Suppressor macrophage treated with lipopolysaccharide for 1 hour (primary cell): Measurements from ENCODE around the gene SLC12A5.
"Not testable (repeated sequence)": the region's sequence is repeated elsewhere in the genome, so short reads cannot be mapped to it uniquely, and the experiment has no call there.

ENCODE experiments used
- DNase-seq, 3 donors: peaks; one replicate each; pipeline ENCODE4 v3.0.0-alpha.2; 2020 to 2022

Gene SLC12A5

DNA sequence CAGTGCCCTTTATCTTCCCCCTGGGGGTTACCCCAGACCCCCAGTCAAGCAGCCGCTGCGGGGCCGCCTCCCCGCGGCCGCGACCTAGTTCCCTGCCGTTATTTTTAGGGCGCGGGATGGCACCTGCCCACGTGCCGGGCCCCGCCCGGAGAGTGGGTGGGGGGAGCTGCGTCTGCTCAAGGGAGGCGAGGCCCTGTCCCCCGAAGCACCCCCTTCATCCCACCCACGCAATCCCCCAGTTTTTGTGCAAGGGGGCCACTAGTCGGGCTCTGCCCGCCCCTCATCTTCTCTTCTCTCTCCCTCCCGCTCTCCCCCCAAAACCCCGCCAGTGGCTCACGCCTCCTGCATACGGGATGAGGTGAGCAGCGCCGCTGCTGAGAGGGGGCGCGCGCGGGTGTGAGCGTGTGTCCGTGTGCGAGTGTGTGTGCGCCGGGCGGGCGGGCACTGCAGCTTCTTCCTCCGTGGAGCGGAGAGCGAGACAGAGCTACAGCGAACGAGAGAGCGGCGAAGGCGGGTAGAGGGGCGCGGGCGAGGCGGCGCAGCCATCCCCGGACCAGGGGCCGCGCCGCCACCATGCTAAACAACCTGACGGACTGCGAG lies at the start of gene SLC12A5:
TSS of gene SLC12A5 (plus strand) at position 444 of the 600 bp plus-strand sequence. CDS start at position 574, 130 bp downstream.
- DNase-seq, result no peak

DNA sequence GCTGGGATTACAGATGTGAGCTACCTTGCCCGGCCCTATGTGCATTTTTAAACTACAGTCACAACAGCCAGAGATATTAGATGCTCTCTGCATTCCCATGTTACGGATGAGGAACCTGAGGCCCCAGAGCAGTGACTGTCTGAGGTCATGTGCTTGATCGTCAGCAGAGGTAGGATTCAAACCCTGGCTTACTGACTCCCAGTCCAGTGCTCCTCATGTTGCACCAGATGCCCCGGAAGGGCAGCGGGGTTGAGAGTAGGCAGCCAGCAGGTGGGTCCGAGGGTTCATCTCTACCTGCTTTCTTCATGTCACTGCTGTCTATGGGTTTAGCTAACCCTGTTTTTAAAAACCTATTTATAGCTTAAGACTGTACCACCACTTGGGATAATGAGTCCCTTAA lies 47.8 kb upstream of the SLC12A5 start:
- no peak for DNase-seq

DNA sequence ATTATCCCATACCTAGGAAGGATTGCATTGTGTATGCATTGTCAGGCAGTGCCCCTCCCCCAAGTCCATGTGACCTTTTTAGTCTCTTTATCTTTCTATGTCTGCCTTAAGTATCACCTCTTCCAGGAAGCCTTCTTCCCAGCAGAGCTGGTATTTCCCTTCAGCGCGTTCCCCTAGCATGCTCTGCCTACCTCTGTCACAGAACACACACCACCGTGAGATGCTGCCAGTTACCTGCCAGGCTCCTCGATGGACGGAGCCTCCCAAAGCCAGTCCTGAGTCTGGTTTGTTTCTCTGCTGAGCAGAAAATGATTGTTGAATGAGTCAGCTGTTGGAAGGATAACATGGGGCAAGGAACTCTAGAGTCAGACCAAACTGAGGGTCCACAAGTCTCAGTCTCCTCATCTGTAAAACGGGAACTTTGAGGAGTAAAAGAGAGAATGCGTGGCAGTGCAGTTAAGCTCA lies 45.7 kb upstream of the SLC12A5 start:
- no peak for DNase-seq

DNA sequence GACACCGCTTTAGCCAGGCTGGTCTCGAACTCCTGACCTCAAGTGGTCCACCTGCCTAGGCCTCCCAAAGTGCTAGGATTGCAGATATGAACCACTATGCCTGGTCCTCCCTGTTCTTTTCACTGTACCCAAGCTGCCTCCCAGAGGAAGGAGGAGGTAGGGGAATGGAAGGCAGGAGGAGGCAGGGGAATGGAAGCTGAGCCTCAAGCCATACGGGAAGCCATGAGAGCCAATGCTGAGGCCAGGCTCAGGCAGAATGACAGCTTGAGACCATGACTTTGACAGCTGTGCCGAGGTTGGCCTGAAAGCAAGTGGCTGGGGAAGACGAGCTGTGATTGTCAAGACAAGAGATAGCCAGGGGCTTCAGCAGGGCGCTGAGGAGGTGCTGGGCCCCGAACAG lies 43.4 kb upstream of the SLC12A5 start:
- DNase-seq, result peak in 1 of 3 donors; percentile 36

DNA sequence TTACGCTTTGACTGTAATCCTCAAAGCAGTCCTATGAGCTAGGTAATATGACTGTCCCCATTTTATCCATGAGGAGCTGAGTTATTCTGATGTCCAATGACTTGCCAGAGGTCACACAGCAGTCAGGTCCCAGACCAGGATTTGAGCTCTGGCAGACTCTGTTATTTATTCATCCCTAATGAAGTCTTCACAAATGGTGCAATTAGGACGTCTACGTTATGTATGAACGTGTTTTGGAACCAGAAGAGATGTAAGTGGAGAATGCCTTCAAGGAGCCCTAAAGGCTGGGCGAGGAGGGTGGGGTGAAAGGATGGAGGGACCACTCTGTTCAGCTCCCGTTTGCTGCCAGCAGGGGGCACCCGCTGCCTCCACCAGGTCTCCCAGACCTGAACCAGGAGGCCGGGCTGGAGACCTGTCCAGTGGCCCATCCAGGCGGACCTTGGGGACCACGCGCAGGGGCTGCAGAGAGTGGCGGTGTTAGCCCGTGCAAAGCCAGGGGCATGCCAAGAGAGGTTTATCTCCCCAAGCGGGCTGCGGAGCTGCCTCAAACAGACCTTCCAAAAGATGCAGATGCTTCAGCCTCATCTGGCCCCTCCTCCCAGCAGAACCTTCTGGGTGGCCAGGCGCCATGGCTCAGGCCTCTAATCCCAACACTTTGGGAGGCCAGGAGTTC lies 41.8 kb upstream of the SLC12A5 start:
- DNase-seq, result peak; percentile 87 to 94 (median 88)

DNA sequence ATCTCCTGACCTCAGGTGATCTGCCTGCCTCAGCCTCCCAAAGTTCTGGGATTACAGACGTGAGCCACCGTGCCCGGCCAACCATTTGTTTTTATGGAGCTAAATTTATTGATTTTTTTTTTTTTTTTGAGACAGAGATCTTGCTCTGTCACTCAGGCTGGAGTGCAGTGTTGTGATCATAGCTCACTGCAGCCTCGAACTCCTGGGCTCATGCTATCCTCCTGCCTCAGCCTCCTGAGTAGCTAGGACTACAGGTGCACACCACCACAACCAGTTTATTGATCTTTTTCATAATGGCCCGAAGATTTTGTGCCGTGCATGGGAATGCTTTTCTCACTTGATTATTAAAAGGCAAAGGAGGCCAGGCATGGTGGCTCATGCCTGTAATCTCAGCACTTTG lies 40.2 kb upstream of the SLC12A5 start:
- DNase-seq, result not testable (repeated sequence)

DNA sequence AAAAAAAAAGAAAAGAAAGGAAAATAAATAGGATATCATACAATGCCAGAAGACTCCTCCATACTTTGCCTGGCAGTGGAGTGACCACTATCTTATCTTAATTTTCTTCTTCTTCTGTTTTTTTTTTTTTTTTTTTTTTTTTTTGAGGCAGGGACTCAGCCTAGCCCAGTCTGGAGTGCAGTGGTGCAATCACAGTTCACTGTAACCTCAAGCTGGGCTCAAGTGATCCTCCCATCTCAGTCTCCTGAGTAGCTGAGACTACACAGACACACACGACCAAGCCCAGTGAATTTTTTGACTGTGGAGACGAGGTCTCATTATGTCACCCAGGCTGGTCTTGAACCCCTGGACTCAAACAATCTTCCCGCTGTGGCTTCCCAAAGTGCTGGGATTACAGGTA lies 37.4 kb upstream of the SLC12A5 start:
- no peak for DNase-seq

DNA sequence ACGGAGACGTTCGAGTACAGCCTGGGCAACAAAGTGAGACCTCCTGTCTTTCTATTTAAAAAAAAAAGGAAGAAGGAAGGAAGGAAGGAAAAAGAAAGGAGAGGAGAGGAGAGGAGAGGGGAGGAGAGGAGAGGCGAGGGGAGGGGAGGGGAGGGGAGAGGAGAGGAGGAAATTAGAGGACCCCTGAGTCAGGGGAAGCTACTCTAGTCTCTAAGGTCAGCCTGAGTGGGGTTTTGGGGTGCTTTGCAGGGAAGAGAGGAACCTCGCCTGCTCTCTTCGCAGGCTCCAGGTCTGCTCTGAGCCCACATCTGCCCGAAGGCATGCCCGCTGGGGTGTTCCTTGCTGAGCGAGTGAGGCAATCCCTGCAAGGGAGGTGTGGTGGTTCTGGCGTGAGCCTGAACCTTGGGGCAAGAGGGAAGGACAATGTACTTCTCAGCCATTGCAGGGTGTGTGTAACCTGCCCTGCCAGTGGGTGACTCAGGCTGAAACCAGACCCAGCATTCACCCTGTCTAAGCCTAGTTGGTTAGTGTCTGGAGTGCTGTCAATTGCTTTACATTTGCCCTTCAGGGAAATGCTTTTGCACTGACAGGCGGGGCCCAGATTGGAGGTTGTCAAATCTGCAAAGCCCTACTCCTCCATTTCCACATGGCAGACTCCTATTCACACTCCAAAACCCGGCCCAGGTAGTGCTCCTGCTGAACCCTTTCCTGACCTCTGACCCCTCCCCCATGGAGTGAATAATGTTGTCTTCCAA lies 35.6 kb upstream of the SLC12A5 start:
- DNase-seq, result peak in 2 of 3 donors; percentile 60 to 64

DNA sequence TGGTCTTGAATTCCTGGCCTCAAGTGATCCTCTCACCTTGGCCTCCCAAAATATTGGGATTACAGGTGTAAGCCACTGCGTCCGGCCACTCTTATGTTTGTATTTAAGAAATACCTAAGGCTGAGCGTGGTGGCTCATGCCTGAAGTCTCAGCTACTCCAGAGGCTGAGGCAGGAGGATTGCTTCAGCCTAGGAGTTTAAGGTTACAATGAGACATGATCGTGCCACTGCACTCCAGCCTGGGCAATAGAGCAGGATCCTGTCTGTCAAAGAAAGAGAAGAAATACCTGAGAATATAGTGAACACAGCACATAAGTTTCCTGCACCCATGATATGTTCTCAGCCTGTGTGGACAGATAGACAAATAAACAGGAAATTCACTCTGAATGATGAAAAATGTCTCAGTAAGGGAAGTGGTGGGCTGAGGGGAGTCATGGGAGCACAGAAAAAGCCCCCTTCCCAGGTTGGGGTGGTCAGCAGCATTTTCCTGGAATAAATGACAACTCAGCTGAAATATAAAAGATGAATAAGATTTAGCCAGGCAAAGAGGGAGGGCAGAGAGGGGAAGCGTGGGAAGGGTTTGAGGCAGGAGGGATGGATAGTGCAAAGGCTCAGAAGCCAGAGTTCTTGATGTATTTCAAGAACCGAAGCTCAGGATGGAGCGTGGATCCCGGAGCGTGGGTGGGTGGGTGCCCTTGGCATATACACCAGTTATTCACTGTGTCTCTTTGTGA lies 34.1 kb upstream of the SLC12A5 start:
- peak; percentile 56 to 74 (median 57) for DNase-seq

DNA sequence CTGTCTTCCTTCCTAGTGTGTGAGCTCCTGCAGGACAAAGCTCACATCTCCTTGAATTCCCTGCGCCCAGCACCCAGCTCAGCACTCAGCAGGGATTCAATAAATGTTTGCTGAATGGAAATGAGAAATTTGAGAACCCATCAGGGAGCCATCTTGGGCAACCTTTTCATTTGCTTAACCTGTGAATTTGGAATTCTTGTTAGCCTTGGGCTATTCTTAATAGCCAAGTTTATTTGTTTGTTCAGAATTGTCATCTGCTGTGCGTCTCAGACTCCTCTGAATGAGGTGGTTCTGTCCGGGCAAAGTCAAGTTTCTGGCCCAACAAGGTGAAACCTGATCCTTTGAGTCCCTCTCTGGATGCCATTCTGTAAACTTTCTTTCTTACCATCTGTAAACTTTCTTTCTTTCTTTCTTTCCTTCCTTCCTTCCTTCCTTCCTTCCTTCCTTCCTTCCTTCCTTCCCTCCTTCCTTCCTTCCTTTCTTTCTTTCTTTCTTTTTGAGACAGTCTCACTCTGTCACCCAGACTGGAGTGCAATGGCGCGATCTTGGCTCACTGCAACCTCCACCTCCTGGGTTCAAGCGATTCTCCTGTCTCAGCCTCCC lies 33.4 kb upstream of the SLC12A5 start:
- DNase-seq, result not testable (repeated sequence)

DNA sequence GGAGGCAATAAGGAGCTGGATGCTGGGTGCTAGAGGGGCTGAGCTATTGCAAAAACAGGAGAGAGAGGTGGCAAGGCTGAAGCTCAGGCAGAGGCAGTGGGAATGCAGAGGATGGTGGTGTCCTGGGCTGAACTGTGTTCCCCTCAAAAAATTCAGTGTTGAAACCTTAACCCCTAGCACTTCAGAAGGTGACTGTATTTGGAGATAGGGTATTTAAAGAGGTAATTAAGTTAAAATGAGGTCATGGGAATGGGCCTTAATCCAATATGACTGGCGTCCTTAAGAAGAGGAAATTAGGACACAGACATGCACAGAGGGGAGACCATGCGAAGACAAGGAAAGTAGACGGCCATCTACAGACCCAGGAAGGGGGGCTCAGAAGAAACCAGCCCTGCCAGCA lies 31.8 kb upstream of the SLC12A5 start:
- DNase-seq, result no peak

DNA sequence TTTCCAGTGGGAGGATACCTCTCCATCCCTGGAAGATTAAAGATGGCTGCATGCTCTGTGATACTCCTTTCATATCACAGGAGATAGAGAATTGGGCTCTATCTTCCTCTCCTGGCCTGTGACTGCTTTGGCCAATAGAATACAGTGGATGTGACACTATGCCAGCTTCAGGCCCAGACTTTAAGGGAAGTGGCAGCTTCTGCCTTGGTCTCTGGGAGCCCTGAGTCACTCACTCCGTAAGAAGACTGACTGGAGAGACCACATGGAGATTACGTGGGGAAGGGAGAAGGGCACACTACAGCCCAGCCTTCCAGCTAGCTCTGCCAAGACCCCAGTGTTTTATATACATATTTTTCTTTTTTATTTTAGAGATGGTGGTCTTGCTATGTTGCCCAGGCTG lies 30.7 kb upstream of the SLC12A5 start:
- peak; percentile 91 to 95 (median 94) for DNase-seq

DNA sequence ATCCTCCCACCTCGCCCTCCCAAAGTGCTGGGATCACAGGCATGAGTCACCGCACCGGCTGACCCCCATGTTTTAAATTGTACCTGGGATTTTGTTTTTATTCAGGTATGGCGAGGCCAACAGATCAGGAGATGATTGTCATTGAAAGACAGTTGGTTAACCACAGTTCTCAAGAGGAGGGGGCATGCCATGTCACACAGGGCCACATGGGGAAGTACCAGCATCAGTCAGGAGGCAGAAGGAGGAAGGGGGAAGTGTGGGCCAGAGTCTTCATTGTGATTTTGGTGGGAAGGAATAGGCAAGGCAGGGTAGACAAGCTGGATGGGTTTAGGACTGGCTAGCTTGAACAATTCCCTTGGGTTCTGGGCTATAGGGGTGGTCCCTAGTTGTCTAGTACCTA lies 30.3 kb upstream of the SLC12A5 start:
- peak; percentile 83 to 89 (median 87) for DNase-seq

DNA sequence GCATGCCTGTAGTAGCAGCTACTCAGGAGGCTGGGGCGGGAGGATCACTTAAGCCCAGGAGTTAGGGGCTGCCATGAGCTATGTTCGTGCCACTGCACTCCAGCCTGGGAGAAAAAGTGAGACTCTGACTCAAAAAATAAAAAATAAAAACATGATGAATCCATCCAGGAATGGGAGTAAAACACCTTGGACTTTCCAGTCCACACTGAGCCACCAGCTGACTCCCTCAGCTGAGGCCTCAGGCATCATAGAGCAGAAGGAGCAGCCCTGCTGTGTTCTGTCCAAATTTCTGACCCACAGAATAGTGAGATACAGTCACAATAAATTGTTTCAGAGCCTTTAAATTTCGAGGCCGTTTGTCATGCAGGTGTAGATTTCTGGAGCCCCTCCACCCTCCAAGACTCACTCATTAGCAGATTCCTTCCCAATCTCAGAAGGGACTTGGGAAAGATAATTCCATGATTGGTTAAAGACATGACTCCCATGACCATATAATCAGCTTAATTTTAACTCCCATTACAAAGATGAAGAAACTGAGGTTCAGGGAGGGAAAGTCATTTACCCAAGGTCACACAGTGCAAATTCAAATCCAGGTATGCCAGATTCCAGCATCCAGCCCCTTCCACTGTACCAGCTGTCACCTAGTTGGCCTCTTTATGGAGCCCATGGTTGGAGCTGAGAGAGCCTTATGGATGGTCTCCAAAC lies 29.3 kb upstream of the SLC12A5 start:
- peak; percentile 64 to 69 (median 66) for DNase-seq

DNA sequence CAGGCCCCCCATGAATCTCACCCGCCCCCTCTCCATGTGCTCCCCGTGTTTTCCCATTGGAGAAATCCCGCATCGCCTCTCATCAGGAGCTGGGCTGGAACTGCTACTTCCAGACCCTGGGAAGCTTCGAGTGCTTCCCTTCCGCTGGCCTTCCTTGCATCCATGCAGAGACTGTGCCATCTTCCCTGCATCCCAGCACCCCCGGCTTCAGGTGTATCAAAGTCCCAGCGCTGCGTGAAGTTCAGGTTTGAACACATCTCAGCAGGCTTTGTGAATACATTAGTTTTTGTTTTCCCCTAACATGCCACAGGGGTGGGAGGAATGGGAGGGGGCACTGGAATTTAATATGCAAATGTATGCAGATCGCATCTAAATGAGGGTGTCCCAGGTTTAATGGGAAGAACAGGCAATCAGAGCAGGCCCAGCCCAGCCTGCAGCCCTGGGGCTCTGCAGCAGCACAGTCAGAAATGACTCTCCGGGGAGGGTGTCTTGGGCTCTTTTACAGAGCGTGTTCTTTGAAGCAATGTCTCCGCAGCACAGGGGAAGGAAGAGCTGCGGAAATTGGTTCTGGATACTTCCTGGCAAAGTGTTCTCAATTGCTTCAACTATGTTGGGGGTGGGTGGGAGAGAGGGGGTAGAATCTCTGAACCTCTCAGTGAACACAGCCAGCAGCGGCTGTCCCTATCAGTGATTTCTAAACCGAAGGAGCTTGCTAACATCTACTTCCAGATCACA lies 28.6 kb upstream of the SLC12A5 start:
- peak in 2 of 3 donors; percentile 41 to 42 for DNase-seq

DNA sequence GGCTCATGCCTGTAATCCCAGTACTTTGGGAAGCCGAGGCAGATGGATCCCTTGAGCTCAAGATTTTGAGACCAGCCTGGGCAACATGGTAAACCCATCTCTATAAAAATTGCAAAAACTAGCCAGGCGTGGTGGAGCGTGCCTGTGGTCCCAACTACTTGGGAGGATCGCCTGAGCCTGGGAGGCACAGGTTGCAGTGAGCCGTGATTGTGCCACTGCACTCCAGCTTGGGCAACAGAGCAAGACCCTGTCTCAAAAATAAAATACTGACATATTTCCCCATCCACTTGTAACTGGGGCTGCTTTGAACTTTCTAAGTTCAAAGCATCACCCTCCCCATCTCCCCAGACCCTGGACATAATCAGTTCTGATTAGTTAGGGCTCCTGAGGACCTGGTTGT lies 27.5 kb upstream of the SLC12A5 start:
- no peak for DNase-seq

DNA sequence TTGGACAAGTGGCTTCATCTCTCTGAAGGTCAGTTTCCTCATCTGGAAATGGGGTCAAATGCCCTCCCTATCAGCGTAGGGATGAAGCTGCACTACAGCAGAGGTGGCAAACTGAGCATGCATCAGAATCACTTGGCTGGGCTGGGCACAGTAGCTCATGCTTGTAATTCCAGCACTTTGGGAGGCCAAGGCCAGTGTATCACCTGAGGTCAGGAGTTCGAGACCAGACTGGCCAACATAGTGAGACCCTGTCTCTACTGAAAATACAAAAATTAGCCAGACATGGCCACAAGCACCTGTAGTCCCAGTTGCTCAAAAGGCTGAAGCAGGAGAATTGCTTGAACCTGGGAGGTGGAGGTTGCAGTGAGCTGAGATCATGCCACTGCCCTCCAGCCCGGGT lies 27.0 kb upstream of the SLC12A5 start:
- no peak for DNase-seq

DNA sequence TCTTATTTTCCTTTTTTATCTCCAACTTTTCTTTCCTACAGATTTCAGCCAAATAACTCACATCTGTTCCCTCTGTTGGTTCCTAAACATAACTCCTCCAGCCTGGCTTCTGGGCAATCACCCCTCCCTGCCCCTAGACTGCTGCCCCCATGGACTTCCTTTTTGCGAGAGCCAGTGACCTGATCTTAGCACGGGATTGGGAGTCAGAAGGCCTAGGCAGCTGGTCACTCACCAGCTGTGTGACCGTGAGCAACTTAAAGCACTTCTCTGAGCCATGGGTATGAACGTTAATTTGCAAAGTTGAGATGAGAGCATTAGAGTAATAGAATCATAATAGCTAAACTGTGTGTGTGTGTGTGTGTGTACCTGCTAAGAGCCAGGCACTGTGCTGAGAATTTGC lies 24.8 kb upstream of the SLC12A5 start:
- DNase-seq, result peak; percentile 92 to 95 (median 93)

DNA sequence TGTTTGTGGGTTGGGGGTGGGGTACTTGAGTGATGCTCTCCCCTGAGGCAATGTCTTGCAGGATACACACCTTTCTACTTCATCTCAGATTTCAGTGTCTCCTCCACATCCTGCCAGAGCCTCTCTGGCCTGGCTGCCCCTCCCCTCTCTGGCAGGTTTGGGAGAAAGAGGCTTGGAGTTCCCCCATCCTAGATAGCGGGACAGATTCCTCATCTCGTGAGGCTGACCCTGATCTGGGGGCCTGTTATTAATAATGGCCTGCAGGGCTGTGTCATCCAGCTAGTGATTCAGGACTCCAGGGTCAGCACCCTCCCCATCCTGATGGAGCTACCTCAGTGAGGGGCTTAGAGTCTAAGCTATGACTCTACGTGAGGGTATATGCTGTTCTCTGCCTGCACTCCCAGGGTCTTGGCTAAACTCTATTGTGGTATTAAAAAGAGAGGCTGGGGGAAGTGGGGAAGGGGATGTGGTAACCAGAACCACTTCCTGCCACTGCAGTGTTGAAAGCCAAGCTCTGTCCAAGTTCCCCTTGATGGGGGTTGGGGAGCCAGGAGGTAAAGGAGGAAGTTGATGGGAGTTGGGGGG lies 24.0 kb upstream of the SLC12A5 start:
- DNase-seq, result peak; percentile 85 to 91 (median 89)

DNA sequence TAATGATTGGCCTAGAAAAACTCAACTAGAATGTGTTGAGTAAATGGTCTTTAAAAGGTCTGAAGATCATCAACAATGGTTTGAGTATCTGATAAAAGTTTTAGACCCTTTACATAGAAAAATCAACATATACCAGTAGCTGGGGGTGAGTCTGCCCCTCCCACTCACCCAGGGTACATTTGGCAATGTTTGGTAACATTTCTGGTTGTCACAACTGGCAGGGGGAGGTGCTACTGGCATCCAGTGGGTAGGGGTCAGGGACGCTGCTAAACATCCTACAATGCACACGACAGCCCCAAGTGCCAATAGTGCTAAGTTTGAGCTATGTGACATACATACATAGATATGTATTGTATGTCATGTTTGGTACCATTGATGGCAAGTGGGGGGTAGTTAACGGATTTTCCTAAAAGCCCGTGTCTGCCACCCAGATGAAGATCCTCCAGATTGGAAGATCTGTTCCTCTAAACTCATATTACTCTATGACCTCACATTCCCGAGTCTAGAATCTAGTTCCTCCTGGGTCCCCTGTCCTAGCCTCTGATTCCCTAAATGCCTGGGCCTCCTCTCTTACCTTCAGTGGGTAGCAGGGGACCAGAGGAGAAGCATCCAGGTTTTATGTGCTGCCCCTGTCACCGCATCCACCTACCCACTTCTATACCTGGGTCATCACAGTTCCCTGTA lies 22.9 kb upstream of the SLC12A5 start:
- peak in 2 of 3 donors; percentile 59 to 62 for DNase-seq
